KMS-11 (cell line): Measurements from ENCODE around the gene S100A1.

Experiments
- H2AFZ ChIP-seq: fragments of 200-600 bp; sonication (generic); 2 replicates; pipeline ENCODE4 v1.6.1; 2016; ENCODE audit warnings: antibody characterized with exemption, mixed run types, low read depth
- H3K27ac ChIP-seq: fragments of 200-600 bp; sonication (generic); 2 replicates; pipeline ENCODE4 v1.6.1; 2016; ENCODE audit warnings: mild to moderate bottlenecking, mixed run types
- H3K27me3 ChIP-seq: fragments of 200-600 bp; sonication (generic); 2 replicates; pipeline ENCODE4 v1.6.1; 2017; ENCODE audit warnings: mild to moderate bottlenecking, low read depth, mixed run types, moderate library complexity; ENCODE audit not compliant: insufficient read depth
- H3K36me3 ChIP-seq: fragments of 200-600 bp; sonication (generic); 2 replicates; pipeline ENCODE4 v1.6.1; 2017; ENCODE audit warnings: mild to moderate bottlenecking, mixed run types; ENCODE audit not compliant: insufficient read depth
- H3K4me1 ChIP-seq: fragments of 200-600 bp; sonication (generic); 2 replicates; pipeline ENCODE4 v1.6.1; 2016; ENCODE audit warnings: mild to moderate bottlenecking, low read depth, mixed run types; ENCODE audit not compliant: poor library complexity, severe bottlenecking
- H3K4me2 ChIP-seq: fragments of 200-600 bp; sonication (generic); 2 replicates; pipeline ENCODE4 v1.7.0; 2016; ENCODE audit warnings: mild to moderate bottlenecking, mixed run types
- H3K4me3 ChIP-seq: fragments of 200-600 bp; sonication (generic); IDR thresholded peaks from 2 replicates; pipeline ENCODE4 v1.6.1; 2017; ENCODE audit warnings: low read depth, low read length, mixed read lengths; ENCODE audit not compliant: insufficient read depth
- H3K79me2 ChIP-seq: fragments of 200-600 bp; sonication (generic); 2 replicates; pipeline ENCODE4 v1.6.1; 2016; ENCODE audit warnings: low read depth, mixed run types; ENCODE audit not compliant: insufficient read depth
- H3K9ac ChIP-seq: fragments of 200-600 bp; sonication (generic); 2 replicates; pipeline ENCODE4 v1.6.1; 2016; ENCODE audit warnings: mild to moderate bottlenecking, mixed run types
- H4K20me1 ChIP-seq: fragments of 200-600 bp; sonication (generic); 2 replicates; pipeline ENCODE4 v1.6.1; 2016; ENCODE audit warnings: mild to moderate bottlenecking, mixed run types; ENCODE audit not compliant: insufficient read depth
- CTCF ChIP-seq: fragments of 200-600 bp; sonication (generic); conservative IDR thresholded peaks from 2 replicates; pipeline ENCODE4 v1.6.1; 2017; ENCODE audit warnings: low read depth, mild to moderate bottlenecking, antibody characterized with exemption, low read length, moderate library complexity, mixed read lengths

The S100A1 gene

DNA sequence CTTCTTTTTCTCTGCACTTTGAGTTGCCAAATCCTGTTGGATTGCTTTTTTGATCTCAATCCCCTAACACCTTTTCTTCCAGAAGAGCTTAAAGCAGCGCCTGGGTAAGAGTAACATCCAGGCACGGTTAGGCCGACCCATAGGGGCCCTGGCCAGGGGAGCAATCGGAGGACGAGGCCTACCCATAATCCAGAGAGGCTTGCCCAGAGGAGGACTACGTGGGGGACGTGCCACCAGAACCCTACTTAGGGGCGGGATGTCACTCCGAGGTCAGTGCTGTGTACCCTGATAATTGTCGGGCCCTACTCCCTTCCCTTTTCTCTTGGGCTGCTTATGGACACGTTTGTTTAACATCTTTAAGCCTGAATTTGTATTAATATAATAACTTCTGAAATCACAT, 13.9 kb downstream of the S100A1 start:
- Histone ChIP-seq H4K20me1 (no peaks in the 10 kb centered on the region), H3K4me2 (no peak overlapping the region), H3K9ac (no peak overlapping the region), H3K27me3 (no peaks in the 10 kb centered on the region), H3K27ac (no peak overlapping the region), H3K4me1 (peaks cover under 1% of the 10 kb centered on the region), H3K36me3 (peaks cover 73% of the 10 kb centered on the region), H3K79me2 (peaks cover 28% of the 10 kb centered on the region), H3K4me3 (no peak overlapping the region), H2AFZ (no peak overlapping the region)
- no peak for TF ChIP-seq CTCF

DNA sequence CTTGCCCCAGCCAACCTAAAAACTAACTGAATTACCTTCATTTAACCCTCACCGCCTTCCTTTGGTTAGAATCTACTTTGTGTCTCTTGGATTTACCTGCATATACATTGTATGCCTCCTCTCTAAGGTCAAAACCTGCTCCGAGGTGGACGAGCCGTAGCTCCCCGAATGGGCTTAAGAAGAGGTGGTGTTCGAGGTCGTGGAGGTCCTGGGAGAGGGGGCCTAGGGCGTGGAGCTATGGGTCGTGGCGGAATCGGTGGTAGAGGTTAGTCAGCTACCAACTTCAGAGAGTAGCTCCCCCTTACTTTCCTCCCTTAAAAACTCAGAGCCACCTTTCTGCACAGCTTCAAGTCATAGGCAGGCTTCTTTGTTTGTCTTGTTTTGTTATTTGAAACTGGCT, 14.9 kb downstream of the S100A1 start:
- Histone ChIP-seq H3K79me2 (peaks cover 19% of the 10 kb centered on the region; the same call in 1 of the 2 replicates), H3K9ac (no peak overlapping the region), H3K27me3 (no peaks in the 10 kb centered on the region), H4K20me1 (no peaks in the 10 kb centered on the region), H3K27ac (no peak overlapping the region), H3K36me3 (peaks cover 65% of the 10 kb centered on the region), H3K4me2 (no peak overlapping the region), H3K4me1 (no peaks in the 10 kb centered on the region), H2AFZ (no peak overlapping the region), H3K4me3 (no peak overlapping the region)
- TF ChIP-seq CTCF: no peak; the same call in 1 of the 2 replicates

GRCh38 chr1:153643816-153644215, 15.6 kb downstream of the S100A1 start:
- Histone ChIP-seq H3K9ac (no peak overlapping the region), H3K4me3 (no peak overlapping the region), H3K79me2 (peaks cover 17% of the 10 kb centered on the region; the same call in 1 of the 2 replicates), H2AFZ (no peak overlapping the region), H3K4me1 (no peaks in the 10 kb centered on the region), H3K27ac (no peak overlapping the region), H3K27me3 (no peaks in the 10 kb centered on the region), H3K4me2 (no peak overlapping the region), H4K20me1 (no peaks in the 10 kb centered on the region), H3K36me3 (peaks cover 61% of the 10 kb centered on the region)
- TF ChIP-seq CTCF: no peak

DNA sequence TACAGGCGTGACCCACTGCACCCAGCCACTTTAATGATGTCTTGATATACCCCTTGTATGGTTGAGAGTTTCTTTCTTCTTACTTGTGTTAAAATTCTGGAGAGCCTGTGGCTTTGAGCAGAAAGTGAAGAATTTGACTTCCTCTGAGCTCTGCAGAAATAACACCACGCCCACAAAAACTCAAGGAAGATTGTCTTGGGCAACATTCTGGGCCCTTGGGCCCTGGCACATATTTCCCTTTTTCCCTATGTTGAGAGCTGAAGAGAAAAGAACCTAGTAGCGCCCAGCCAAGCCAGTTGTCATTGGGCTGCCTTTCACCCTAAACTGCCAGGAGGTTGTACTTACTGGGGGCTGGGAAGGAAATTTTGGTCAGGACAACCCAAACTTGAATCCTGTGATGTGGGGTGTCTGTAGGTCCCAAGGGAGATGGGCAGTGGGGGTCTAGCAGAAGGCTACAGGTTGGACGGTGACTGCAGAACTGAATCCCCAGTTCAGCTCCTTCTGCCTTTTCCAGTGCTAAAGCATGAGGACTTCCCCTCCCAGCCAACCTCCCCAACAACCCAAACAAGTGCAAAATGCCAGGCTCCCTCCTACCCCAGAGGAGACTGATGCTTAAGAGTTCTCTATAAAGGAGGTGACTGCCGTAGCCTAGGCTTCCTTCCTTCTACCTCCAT, 18.6 kb downstream of the S100A1 start:
- Histone ChIP-seq H3K4me1 (peaks cover 3% of the 10 kb centered on the region), H3K79me2 (no peaks in the 10 kb centered on the region), H3K36me3 (peaks cover 38% of the 10 kb centered on the region), H3K27ac (no peak overlapping the region), H3K27me3 (no peaks in the 10 kb centered on the region), H3K4me3 (no peak overlapping the region), H4K20me1 (no peaks in the 10 kb centered on the region), H2AFZ (no peak overlapping the region), H3K4me2 (no peak overlapping the region), H3K9ac (no peak overlapping the region)
- no peak for TF ChIP-seq CTCF
